ENCODE measurements around the gene ANKRD63.

- TF ChIP-seq CTCF (IDR thresholded peaks at IDR 0.05) (no peak), EZH2phosphoT487 (IDR thresholded peaks at IDR 0.05) (no peak), EZH2 (IDR thresholded peaks at IDR 0.05) (no peak)
Observed at GRCh38 chr15:40247406-40247971, 35.4 kb downstream of the ANKRD63 start.
